Naive B cell (primary cell): ENCODE data around the gene LRRC37A. TPM values are rescaled to one million over a fixed set of nuclear protein-coding genes. Genes with fewer than 3 reads are reported as not detected.
A peak's percentile ranks its signal among the peaks of the same experiment; 100 is the strongest.
"Not testable (repeated sequence)": the region's sequence is repeated elsewhere in the genome, so short reads cannot be mapped to it uniquely, and the experiment has no call there.

Experiments used
- ATAC-seq, 2 donors: fragments of 150-1000 bp; cut with Tn5 transposase; 2 replicates each; pipeline ENCODE4 v1.10.0; 2021; ENCODE audit warnings: low read depth in 2 of 2, mild to moderate bottlenecking in 2 of 2, moderate library complexity in 2 of 2
- DNase-seq: peaks from one replicate; pipeline ENCODE4 v3.0.0; 2022
- H3K27ac Mint-ChIP-seq, 6 donors: one replicate each; pipeline ENCODE4 v1.8.0; 2020 to 2022; ENCODE audit warnings: mild to moderate bottlenecking in 6 of 6, mixed read lengths in 6 of 6, moderate library complexity in 5 of 6, inconsistent platforms in 2 of 6
- H3K27me3 Mint-ChIP-seq, 3 donors: one replicate each; pipeline ENCODE4 v1.8.0; 2021 to 2022; ENCODE audit warnings: mixed read lengths in 3 of 3, mild to moderate bottlenecking in 1 of 3
- H3K36me3 Mint-ChIP-seq, 2 donors: one replicate each; pipeline ENCODE4 v1.8.0; 2020 to 2022; ENCODE audit warnings: mixed read lengths in 2 of 2, inconsistent platforms in 1 of 2, mild to moderate bottlenecking in 1 of 2
- H3K4me1 Mint-ChIP-seq, 3 donors: one replicate each; pipeline ENCODE4 v1.8.0; 2020 to 2022; ENCODE audit warnings: mixed read lengths in 3 of 3, inconsistent platforms in 1 of 3, mild to moderate bottlenecking in 1 of 3, moderate library complexity in 1 of 3
- H3K4me3 Mint-ChIP-seq, 8 donors: one replicate each; pipeline ENCODE4 v1.8.0; 2020 to 2022; ENCODE audit warnings: mild to moderate bottlenecking in 8 of 8, mixed read lengths in 8 of 8, moderate library complexity in 8 of 8, inconsistent platforms in 2 of 8
- H3K9me3 Mint-ChIP-seq, 7 donors: one replicate each; pipeline ENCODE4 v1.8.0; 2020 to 2022; ENCODE audit warnings: mixed read lengths in 7 of 7, mild to moderate bottlenecking in 5 of 7, inconsistent platforms in 2 of 7, moderate library complexity in 1 of 7
- polyA plus RNA-seq, 6 donors: library from polyadenylated mRNA; unstranded; fragments of 300-500 nt; fragmentation: Illumina TruSeq; gene quantifications; one replicate each; pipeline ENCODE4 v1.2.3, GENCODE V29; 2021; ENCODE audit warnings: low read depth in 6 of 6

Gene LRRC37A
- polyA plus RNA-seq, 6 donors from 2014 or later: 0.51 to 2.6 (median 0.95) TPM

DNA sequence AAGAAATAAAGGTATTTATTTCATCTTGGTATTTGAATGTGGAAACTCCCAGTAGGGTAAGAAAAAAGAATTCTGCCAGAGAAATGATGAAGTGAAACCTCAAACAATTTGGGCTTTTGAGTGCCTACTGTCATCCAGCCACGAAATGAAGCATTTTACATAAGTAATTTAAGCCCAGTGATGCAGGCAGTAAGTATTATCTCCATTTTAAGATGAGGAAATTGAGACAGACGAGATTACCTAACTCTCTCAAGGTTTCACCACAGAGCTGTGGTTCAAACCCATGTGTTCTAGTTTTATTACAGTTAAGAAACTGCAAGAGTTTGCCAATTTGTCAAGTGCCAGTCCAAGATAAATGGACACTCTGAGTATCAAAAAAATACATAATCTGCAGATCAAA, 53.4 kb downstream of the LRRC37A start:
- H3K9me3 Mint-ChIP-seq, H3K36me3 Mint-ChIP-seq, H3K27me3 Mint-ChIP-seq, H3K27ac Mint-ChIP-seq, DNase-seq, H3K4me1 Mint-ChIP-seq, H3K4me3 Mint-ChIP-seq: not testable (repeated sequence)
- ATAC-seq: peak; percentile 97 to 99

DNA sequence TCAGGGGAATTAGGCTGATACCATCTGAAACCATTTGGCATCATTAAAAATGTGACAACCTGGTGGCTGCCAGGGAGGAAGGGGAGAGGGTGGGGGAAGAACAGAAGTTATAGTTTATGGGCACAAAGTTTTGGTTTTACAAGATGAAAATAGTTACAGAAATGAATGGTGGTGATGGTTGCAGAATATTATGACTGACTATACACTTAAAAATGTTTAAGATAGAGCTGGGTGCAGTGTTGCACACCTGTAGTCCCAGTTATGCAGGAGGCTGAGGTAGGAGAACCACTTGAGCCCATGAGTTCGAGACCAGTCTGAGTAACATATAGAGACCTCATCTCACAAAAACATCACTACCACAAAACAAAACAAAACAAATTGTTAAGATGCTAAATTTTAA, 54.1 kb downstream of the LRRC37A start:
- not testable (repeated sequence) for H3K27ac Mint-ChIP-seq, H3K4me3 Mint-ChIP-seq

DNA sequence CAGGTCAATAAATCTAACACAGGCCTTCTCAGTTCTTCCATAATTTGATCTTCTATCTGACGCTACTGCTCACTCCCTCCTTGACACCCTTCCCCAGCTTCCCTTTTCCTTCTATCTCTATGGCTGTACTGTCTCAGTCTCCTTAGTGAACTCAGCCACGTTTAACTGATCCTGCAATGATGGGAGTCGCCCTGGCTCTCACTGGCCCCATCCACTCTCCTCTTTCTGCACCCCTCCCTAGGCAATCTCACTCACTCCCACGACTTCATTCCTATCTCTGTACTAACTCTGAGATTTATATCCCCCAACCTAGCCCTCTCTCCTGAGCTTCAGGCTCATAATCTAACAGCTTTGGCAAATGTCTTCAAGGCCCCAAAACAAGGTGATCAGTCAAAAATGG, 58.9 kb downstream of the LRRC37A start:
- H3K27ac Mint-ChIP-seq, H3K27me3 Mint-ChIP-seq, H3K9me3 Mint-ChIP-seq, ATAC-seq, H3K4me3 Mint-ChIP-seq, H3K36me3 Mint-ChIP-seq, DNase-seq, H3K4me1 Mint-ChIP-seq: not testable (repeated sequence)

More for the DNA sequence above, 54.1 kb downstream of the LRRC37A start:
- DNase-seq, H3K4me1 Mint-ChIP-seq, H3K27me3 Mint-ChIP-seq, H3K36me3 Mint-ChIP-seq, H3K9me3 Mint-ChIP-seq, ATAC-seq: not testable (repeated sequence)

DNA sequence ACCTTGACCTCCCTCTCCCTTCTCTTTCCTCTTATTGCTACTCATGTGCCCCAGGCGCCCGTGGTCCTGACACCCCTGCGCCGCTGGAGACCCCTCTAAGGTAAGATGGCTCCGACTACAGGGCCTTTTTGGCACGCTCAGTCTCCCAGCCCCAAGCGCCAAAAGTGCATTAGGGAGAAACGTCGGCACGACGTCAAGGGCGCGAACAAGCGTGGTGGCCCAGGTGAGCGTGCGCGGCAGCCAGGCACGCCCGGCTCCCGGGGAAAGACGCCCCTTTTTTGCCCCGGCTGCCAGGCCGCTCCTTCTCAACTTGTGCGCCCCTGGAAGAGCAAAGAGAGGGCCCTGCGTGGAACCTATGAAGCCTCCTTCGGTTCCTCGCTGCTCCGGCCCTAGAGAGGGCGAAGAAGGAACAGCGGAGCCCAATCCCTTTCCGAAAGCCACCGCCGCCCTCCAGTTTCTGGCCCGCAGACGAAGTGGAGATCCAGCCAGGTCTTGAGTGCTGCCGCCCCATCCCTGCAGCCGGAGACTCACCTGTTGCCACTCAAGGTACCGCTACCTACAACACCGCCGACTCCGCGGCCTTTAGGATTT, 66.3 kb downstream of the LRRC37A start:
- not testable (repeated sequence) for H3K36me3 Mint-ChIP-seq, H3K9me3 Mint-ChIP-seq, H3K27me3 Mint-ChIP-seq, H3K4me3 Mint-ChIP-seq, H3K27ac Mint-ChIP-seq, H3K4me1 Mint-ChIP-seq, DNase-seq
- peak; percentile 46 to 51 for ATAC-seq

DNA sequence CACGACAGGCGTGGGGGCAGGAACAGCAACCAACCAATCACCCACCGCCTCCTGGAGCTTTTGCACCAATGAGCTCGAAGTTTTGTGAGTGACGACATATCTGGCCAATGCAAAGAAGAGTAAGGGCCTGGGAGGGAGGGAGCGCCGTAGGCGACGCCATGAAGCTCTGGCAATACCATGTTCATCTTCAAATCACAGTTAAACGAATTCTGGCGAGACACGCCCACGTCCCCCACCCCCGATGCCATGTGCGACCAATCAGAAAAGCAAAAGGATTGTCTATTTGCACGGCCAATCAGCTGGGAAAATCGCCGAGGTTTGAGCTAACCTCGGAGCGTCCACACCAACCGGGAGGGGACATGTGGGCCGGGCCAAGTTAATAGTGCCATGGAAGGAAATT, 66.8 kb downstream of the LRRC37A start, which contains the start of gene ARL17B:
ARL17B (minus strand) TSS at position 12 of the 400 bp plus-strand sequence. CDS start 3,369 bp downstream, outside the sequence.
- H3K9me3 Mint-ChIP-seq, H3K4me1 Mint-ChIP-seq, H3K36me3 Mint-ChIP-seq, H3K27me3 Mint-ChIP-seq, H3K27ac Mint-ChIP-seq: not testable (repeated sequence)
- H3K4me3 Mint-ChIP-seq: peak within 1 kb of the TSS in 1 of 8 donors; percentile 64
- ATAC-seq: peak; percentile 94 to 95
- peak; percentile 88 for DNase-seq

DNA sequence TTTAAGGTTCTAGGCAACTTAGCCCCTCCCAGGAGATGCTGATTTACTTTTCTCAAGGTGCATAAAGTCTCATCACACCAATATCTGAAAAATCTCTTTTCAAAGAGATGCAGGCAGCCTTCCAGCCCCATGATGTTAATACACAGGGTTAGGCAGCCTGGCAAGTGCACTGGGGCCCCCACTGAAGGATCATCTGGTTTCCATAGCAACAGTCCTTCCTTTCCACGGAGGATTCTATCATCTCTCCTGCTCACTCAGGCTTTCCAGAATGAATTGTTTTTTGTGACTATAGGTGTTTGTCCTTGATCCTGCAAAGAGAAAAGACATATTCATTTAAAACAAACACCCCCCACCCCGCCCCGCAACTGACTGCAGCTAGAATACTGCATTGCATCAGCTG, 72.6 kb downstream of the LRRC37A start:
- H3K36me3 Mint-ChIP-seq, H3K4me1 Mint-ChIP-seq, H3K4me3 Mint-ChIP-seq, H3K27ac Mint-ChIP-seq, DNase-seq, H3K27me3 Mint-ChIP-seq, H3K9me3 Mint-ChIP-seq, ATAC-seq: not testable (repeated sequence)

DNA sequence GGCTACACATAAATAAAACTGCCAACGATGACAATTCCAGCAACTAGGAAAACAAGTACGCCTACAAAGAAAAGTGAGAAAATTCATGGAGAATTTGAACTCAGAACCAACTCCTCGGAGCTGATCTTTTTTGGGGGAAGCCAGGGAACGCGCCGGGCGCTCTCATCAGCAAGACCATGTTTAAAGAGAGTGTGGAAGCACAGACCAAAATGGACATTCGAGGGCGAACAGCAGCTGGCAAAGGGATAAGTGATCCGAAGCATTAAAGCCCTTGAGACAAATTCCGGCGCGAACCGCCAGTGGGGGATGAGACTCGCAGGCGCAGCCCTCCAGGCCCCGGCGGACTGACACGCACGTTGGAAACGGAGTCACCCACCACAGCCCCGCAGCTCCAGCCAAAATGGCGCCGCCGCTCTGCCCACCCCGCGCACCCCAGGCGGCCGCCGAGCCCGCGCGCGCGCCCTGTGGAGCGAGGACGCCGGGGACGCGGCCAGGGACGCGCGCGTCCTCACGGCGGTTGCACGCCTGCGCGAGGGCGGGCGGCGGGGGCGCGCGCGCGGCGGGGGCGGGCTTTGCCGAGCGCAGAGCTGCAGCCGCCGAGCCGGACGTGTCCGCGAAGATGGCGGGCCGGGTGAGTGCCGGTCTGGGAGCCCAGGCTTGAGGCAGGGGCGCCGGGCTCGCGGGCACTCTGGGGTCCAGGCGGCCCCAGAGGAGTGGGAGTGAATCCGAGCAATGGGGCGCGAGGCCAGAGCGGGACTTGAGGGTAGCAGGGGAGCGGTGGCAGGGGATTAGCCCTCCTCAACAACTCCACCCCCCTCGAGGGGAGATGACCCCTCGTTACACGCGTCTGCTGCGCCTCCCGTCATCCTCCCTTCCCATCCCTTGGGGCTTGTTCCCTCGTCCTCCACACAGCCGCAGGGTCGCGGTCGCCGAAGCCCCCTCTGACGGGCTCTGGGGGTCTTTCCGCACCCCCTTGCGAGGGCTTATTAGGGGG, 77.6 kb downstream of the LRRC37A start:
- H3K27ac Mint-ChIP-seq, H3K4me1 Mint-ChIP-seq, H3K36me3 Mint-ChIP-seq, H3K9me3 Mint-ChIP-seq, H3K27me3 Mint-ChIP-seq, H3K4me3 Mint-ChIP-seq, DNase-seq: not testable (repeated sequence)
- peak; percentile 60 to 71 for ATAC-seq

DNA sequence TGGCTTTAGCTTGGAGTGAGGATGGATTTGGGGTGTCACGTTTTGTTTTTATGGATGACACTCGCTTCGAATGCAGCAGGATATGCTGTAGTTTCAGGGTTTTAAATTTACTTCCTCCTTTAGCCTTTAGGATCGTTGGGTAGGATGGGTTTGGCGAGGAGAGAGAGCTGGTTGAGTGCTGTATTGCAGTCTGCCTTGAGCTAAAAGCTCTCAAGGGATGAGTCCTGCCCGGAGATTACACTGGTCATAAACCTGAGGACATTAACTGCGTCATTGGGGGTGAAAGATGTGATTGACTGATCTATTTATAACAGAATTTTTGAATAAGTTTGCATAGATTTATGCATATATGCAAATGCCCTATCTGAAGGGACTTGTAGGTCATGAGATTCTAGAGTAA, 78.5 kb downstream of the LRRC37A start:
- not testable (repeated sequence) for H3K27me3 Mint-ChIP-seq, H3K4me3 Mint-ChIP-seq, H3K27ac Mint-ChIP-seq, H3K4me1 Mint-ChIP-seq, DNase-seq, H3K36me3 Mint-ChIP-seq, H3K9me3 Mint-ChIP-seq
- peak; percentile 82 to 89 for ATAC-seq

DNA sequence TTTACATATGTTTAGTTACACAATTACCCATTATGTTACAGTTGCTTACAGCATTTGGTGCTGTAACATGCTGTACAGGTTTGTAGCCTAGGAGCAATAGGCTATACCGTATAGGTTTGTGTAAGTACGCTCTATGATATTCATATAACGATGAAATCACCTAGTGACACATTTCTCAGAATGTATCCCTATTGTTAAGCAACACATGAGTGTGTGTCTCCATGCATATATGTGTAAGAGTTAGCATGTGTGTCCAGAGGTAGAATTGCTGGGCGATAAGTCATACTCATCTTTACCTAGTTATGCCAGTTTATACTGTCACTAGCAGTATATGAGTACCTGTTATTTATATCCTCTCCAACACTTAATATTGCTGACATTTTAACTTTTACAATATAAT, 88.2 kb downstream of the LRRC37A start:
- not testable (repeated sequence) for H3K27me3 Mint-ChIP-seq, H3K4me1 Mint-ChIP-seq, H3K27ac Mint-ChIP-seq, H3K4me3 Mint-ChIP-seq, H3K36me3 Mint-ChIP-seq, H3K9me3 Mint-ChIP-seq, DNase-seq, ATAC-seq

DNA sequence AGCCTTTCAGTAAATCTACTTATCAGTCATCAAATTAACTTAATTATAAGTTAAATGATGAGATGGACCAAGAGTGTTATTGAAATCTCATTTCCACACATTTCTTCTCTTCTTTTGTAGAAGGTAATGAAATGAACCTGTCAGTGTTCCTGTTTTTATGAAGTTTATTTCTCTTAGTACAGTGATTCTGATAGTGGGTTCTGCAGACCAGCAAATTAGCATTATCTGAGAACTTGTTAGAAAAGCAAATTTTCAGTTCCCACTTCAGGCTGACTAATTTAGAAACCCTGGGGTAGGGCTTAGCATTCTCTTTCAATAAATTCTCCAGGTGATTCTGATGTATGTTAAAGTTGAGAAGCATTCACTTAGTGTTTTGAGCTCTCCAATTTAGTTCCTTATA, 90.6 kb downstream of the LRRC37A start:
- ATAC-seq: peak; percentile 27 to 43
- not testable (repeated sequence) for DNase-seq, H3K4me1 Mint-ChIP-seq

More for the DNA sequence above, 90.6 kb downstream of the LRRC37A start:
- H3K27ac Mint-ChIP-seq, H3K36me3 Mint-ChIP-seq, H3K9me3 Mint-ChIP-seq, H3K27me3 Mint-ChIP-seq, H3K4me3 Mint-ChIP-seq: not testable (repeated sequence)

Other genes starting within 250 kb of the LRRC37A start
- 10 to 100 TPM in 5 of 6 donors, 1 to 10 TPM in 1; 5.8 to 27.5 (median 16.5) TPM for gene KANSL1, start 101.7 kb upstream of the LRRC37A start, polyA plus RNA-seq
- 10 to 100 TPM; 13.2 to 27.8 (median 23.2) TPM for gene ARL17B, start 66.6 kb downstream of the LRRC37A start, polyA plus RNA-seq
- 10 to 100 TPM in 2 of 6 donors, 1 to 10 TPM in 4; 6.3 to 17.6 (median 8.0) TPM for gene LRRC37A2, start 217.3 kb downstream of the LRRC37A start, polyA plus RNA-seq